Measurements from ENCODE around the gene NIP7.

- TF ChIP-seq CTCF (IDR thresholded peaks at IDR 0.05; ENCODE audit: low read length) = no peak
- no peak for TF ChIP-seq EZH2 (IDR thresholded peaks at IDR 0.05; ENCODE audit: borderline replicate concordance, low read length)
Observed at GRCh38 chr16:69318911-69319289, 20.7 kb upstream of the NIP7 start.
